Tibial nerve (tissue), 4 donors: ENCODE measurements around the gene HOXB5. TPM values are rescaled to one million over a fixed set of nuclear protein-coding genes. Genes with fewer than 3 reads are reported as not detected.
A peak's percentile ranks its signal among the peaks of the same experiment; 100 is the strongest.

Experiments used
- DNase-seq, 2 donors: peaks; one replicate each; pipeline ENCODE4 v3.0.0-alpha.2; 2019; ENCODE audit warnings: low spot score in 2 of 2
- H3K27ac ChIP-seq, 4 donors: fragments of 200-600 bp; sonication (generic) in 3 of 4; one replicate each; pipeline ENCODE4 v1.5.1; 2017 to 2019; ENCODE audit warnings: mild to moderate bottlenecking in 1 of 4
- H3K27me3 ChIP-seq, 2 donors: fragments of 200-600 bp; sonication (generic) in 1 of 2; one replicate each; pipeline versions ENCODE4 v1.5.1 to v1.6.0; 2017 to 2019
- H3K36me3 ChIP-seq, 3 donors: fragments of 200-600 bp; sonication (generic); one replicate each; pipeline ENCODE4 v1.5.1; 2018 to 2019
- H3K4me1 ChIP-seq, 4 donors: fragments of 200-600 bp; sonication (generic) in 3 of 4; one replicate each; pipeline ENCODE4 v1.5.1; 2017 to 2019
- H3K4me3 ChIP-seq, 4 donors: fragments of 200-600 bp; sonication (generic) in 3 of 4; one replicate each; pipeline ENCODE4 v1.5.1; 2017 to 2019; ENCODE audit warnings: mild to moderate bottlenecking in 1 of 4, moderate library complexity in 1 of 4
- H3K9me3 ChIP-seq, 4 donors: fragments of 200-600 bp; sonication (generic) in 3 of 4; one replicate each; pipeline ENCODE4 v1.5.1; 2017 to 2019
- EP300 ChIP-seq, 2 donors: sonication (generic); formaldehyde crosslinking; IDR thresholded peaks; one replicate each; pipeline ENCODE4 v1.6.1; 2017; ENCODE audit warnings: antibody characterized with exemption in 2 of 2, mild to moderate bottlenecking in 1 of 2
- POLR2A ChIP-seq, 2 donors: fragments of 450-650 bp; IDR thresholded peaks; one replicate each; pipeline ENCODE4 v1.6.1; 2017; ENCODE audit warnings: antibody characterized with exemption in 2 of 2, mild to moderate bottlenecking in 2 of 2, moderate library complexity in 2 of 2
- WGBS, 2 donors: methylation state at CpG; one replicate each; pipeline ENCODE4 v1.1.5; 2018; 5-methylcytosine and 5-hydroxymethylcytosine counted together
- total RNA-seq, 4 donors: library from RNA; depleted of rRNA; stranded (reverse); fragments of >200 nt; gene quantifications; one replicate each; pipeline ENCODE4 v1.1.0, GENCODE V29; 2016
- TF ChIP-seq, protein P1 (sequence below), 5 experiments: fragments of 200-600 bp in 3 of 5; fragments of 450-650 bp in 2 of 5; sonication (generic) in 3 of 5; IDR thresholded peaks; one replicate each; pipeline ENCODE4 v1.5.1; 2016 to 2019; ENCODE audit warnings: antibody characterized with exemption in 5 of 5, mild to moderate bottlenecking in 3 of 5, moderate library complexity in 2 of 5

HOXB5 gene
- total RNA-seq, 4 donors from 2014 or later = 1.6 to 1.8 TPM; not detected in 2

DNA sequence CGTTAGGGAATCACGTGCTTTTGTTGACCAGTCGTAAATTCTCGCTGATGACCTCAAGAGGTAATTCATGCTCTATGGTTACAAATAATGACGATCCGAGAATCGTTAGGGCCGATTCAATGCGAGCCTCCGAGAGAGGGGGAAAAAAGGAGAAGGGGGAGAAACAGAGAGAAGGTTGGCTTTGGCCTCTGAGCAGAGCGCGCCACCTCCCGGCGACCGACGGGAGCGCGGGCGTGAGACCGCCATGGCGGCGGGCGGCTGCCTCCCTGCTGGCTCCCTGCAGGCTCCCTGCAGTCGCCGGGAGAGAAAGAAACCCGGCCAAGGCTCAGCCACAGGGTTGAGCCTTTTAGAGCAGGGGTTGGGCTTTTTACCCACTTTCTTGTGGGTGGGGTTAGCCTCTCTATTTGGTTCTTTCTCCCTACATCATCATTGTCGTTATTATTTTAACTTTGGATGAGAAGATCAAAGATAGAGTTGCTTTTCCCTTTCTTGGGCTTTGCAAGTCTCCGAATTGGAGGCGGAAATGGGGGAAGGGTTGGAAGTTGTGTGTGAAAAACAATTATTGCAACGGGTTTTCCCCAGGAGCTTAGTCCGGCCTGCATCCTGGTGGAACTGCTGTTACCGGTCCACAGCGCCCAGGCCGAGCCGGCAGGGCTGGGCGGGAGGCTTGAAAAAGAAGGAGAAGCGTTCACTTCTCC, 410 bp upstream of the HOXB5 start:
- WGBS, 2 donors = 9 to 19% methylated on average over 37 of the region's 37 CpGs
- Histone ChIP-seq H3K27ac (no peak overlapping the region), H3K4me1 (peaks cover 0 to 54% (median 16%) of the 10 kb centered on the region in 4 donors), H3K36me3 (no peaks in the 10 kb centered on the region), H3K9me3 (no peaks in the 10 kb centered on the region), H3K27me3 (peaks cover 0 to 100% of the 10 kb centered on the region in 2 donors), H3K4me3 (peak overlapping the region in 3 of 4 donors; percentile 11 to 43 (median 39))
- TF ChIP-seq EP300 (IDR thresholded peaks at IDR 0.05) (no peak), POLR2A (IDR thresholded peaks at IDR 0.05) (no peak)
- TF ChIP-seq, protein P1, sequence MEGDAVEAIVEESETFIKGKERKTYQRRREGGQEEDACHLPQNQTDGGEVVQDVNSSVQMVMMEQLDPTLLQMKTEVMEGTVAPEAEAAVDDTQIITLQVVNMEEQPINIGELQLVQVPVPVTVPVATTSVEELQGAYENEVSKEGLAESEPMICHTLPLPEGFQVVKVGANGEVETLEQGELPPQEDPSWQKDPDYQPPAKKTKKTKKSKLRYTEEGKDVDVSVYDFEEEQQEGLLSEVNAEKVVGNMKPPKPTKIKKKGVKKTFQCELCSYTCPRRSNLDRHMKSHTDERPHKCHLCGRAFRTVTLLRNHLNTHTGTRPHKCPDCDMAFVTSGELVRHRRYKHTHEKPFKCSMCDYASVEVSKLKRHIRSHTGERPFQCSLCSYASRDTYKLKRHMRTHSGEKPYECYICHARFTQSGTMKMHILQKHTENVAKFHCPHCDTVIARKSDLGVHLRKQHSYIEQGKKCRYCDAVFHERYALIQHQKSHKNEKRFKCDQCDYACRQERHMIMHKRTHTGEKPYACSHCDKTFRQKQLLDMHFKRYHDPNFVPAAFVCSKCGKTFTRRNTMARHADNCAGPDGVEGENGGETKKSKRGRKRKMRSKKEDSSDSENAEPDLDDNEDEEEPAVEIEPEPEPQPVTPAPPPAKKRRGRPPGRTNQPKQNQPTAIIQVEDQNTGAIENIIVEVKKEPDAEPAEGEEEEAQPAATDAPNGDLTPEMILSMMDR (IDR thresholded peaks at IDR 0.05) = peak; percentile 78 to 84 (median 82)
- DNase-seq = peak; percentile 46 to 69

DNA sequence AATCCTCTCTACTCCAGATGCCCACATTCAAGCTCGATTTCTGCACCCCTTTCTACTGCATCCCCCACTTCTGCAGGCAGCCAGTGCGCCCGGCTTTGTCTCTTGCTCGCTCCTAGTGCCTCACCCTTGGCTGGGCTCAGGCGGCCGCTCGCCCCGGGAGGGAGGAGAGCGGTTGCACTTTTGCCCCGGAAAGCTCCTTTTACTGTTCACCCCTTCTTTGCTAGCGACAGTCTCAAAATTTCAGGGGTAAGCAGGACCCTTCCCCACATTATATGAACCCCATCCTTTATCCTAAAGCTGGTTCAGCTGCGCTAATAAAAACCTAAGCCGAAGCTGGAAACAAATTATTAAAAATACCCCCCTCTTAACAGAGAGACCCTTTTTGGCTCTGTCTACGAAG, 1.0 kb downstream of the HOXB5 start:
- TF ChIP-seq, protein P1 (IDR thresholded peaks at IDR 0.05) = no peak
- TF ChIP-seq EP300 (IDR thresholded peaks at IDR 0.05) = no peak
- no peak for TF ChIP-seq POLR2A (IDR thresholded peaks at IDR 0.05)
- H3K9me3 ChIP-seq = no peaks in the 10 kb centered on the region
- peaks cover 0 to 41% (median 9%) of the 10 kb centered on the region in 4 donors for H3K4me1 ChIP-seq
- H3K4me3 ChIP-seq = peak overlapping the region in 2 of 4 donors; percentile 8 to 39
- no peak overlapping the region for H3K27ac ChIP-seq
- no peaks in the 10 kb centered on the region for H3K36me3 ChIP-seq
- DNase-seq = no peak
- H3K27me3 ChIP-seq = peaks cover 0 to 100% of the 10 kb centered on the region in 2 donors
- 36 to 39% methylated on average over 14 of the region's 14 CpGs for WGBS, 2 donors

GRCh38 chr17:48592057-48592514, 1.5 kb downstream of the HOXB5 start:
- H3K27me3 ChIP-seq = peaks cover 0 to 100% of the 10 kb centered on the region in 2 donors
- peaks cover 0 to 41% (median 8%) of the 10 kb centered on the region in 4 donors for H3K4me1 ChIP-seq

DNA sequence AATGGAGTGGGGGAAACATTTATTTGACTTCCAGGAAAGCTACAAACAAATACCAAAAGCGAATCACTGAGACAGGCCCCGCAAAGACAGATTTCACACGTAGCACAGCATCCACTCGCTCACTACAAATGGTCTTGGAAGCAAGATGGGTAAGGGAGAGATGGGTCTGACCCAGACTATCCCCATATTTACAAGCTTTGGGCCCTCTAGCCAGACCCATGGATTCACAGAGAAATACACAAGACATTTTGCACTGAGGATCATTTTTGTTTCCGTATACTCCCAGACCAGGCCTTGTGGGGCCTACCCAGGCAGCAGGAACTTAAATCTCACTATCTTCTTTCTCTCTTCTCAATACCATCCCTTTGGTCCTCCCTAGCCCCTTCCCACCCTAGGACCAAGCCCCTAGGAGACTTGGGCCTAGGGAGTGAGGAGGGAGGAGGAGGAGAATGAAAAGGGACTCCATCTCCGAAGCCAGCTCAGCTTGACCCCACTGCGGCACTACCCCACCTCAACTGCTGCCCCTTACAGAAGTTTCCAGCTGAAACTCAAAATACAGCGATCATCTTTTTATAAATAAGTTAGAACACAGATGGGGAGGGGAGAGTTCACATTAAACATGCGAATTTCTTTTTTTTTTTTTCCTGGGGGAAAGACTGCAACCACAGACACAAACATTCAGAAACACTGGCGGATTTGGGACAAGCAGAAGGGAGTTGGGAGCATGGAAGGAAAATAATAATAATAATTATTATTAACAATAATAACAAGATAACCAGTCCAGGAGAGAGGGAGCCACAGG, 2.1 kb downstream of the HOXB5 start:
- no peaks in the 10 kb centered on the region for H3K36me3 ChIP-seq
- H3K4me3 ChIP-seq = no peak overlapping the region
- TF ChIP-seq POLR2A (IDR thresholded peaks at IDR 0.05) (no peak), EP300 (IDR thresholded peaks at IDR 0.05) (no peak)
- TF ChIP-seq, protein P1 (IDR thresholded peaks at IDR 0.05) = no peak
- 86 to 90% methylated on average over 10 of the region's 10 CpGs for WGBS, 2 donors
- H3K9me3 ChIP-seq = no peaks in the 10 kb centered on the region
- peaks cover 0 to 42% (median 10%) of the 10 kb centered on the region in 4 donors for H3K4me1 ChIP-seq
- H3K27me3 ChIP-seq = peaks cover 0 to 100% of the 10 kb centered on the region in 2 donors
- no peak overlapping the region for H3K27ac ChIP-seq
- DNase-seq = no peak

More at GRCh38 chr17:48592057-48592514, 1.5 kb downstream of the HOXB5 start:
- Histone ChIP-seq H3K9me3 (no peaks in the 10 kb centered on the region), H3K27ac (no peak overlapping the region), H3K36me3 (no peaks in the 10 kb centered on the region), H3K4me3 (peak overlapping the region in 2 of 4 donors; percentile 8 to 13)
- TF ChIP-seq, protein P1 (IDR thresholded peaks at IDR 0.05) = no peak
- TF ChIP-seq EP300 (IDR thresholded peaks at IDR 0.05) (no peak), POLR2A (IDR thresholded peaks at IDR 0.05) (no peak)
- WGBS, 2 donors = 61 to 72% methylated on average over 17 to 33 of the region's 33 CpGs
- no peak for DNase-seq
